Measurements from ENCODE around the gene RAB3C. TPM values are rescaled to one million over a fixed set of nuclear protein-coding genes. Genes with fewer than 3 reads are reported as not detected.

RAB3C gene
- total RNA-seq, 1 donor from 2014 or later = 3.0 TPM

GRCh38 chr5:58857609-58858008 lies 274.7 kb downstream of the RAB3C start:
- no peaks in the 10 kb centered on the region for H3K36me3 ChIP-seq
- no peak for TF ChIP-seq CTCF (IDR thresholded peaks at IDR 0.05)
- intact Hi-C loops (cut with DNase I) = no loop called here
- no peaks in the 10 kb centered on the region for H3K27me3 ChIP-seq
- no peak overlapping the region for H3K27ac ChIP-seq
- no peaks in the 10 kb centered on the region for H3K4me1 ChIP-seq
- H3K4me3 ChIP-seq = no peak overlapping the region
- H3K9me3 ChIP-seq = no peaks in the 10 kb centered on the region
- DNase-seq (ENCODE audit: low spot score in 2 of 2) = no peak

DNA sequence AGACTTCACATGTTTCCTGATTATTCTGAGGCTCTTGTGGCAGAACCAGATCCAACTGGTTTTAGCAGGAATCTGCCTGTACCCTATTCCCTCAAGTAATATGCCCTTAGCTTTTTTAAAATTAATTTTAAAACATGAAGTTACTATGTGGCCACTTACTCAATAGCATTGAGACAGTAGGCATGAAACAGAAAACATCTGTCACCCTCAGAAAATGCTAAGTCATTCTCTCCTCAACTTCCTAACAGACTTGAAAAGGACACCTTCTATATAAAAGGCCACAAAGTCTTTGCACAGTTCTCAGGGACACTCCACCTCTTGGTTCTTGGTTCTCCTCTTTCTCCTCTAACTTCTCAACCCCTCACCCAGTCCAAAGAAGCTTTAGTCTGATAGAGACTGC lies 277.8 kb downstream of the RAB3C start:
- H3K36me3 ChIP-seq = no peaks in the 10 kb centered on the region
- intact Hi-C loops (cut with DNase I) = no loop called here
- H3K9me3 ChIP-seq = no peaks in the 10 kb centered on the region
- DNase-seq (ENCODE audit: low spot score in 2 of 2) = no peak
- H3K27me3 ChIP-seq = no peaks in the 10 kb centered on the region
- H3K27ac ChIP-seq = no peak overlapping the region
- H3K4me1 ChIP-seq = no peaks in the 10 kb centered on the region
- no peak for TF ChIP-seq CTCF (IDR thresholded peaks at IDR 0.05)
- no peak overlapping the region for H3K4me3 ChIP-seq

- DNase-seq (ENCODE audit: low spot score in 2 of 2) = no peak
- H3K9me3 ChIP-seq = no peaks in the 10 kb centered on the region
- intact Hi-C loops (cut with DNase I) = no loop called here
- H3K27me3 ChIP-seq = no peaks in the 10 kb centered on the region
- no peak overlapping the region for H3K27ac ChIP-seq
- H3K4me1 ChIP-seq = no peaks in the 10 kb centered on the region
- no peaks in the 10 kb centered on the region for H3K36me3 ChIP-seq
- no peak overlapping the region for H3K4me3 ChIP-seq
- no peak for TF ChIP-seq CTCF (IDR thresholded peaks at IDR 0.05)
Observed at GRCh38 chr5:58868931-58869330, 286.1 kb downstream of the RAB3C start.

- TF ChIP-seq CTCF (IDR thresholded peaks at IDR 0.05) = peak; percentile 15 to 60 (median 25)
- Histone ChIP-seq H3K4me3 (no peak overlapping the region), H3K27ac (no peak overlapping the region), H3K27me3 (no peaks in the 10 kb centered on the region), H3K4me1 (no peaks in the 10 kb centered on the region), H3K9me3 (no peaks in the 10 kb centered on the region), H3K36me3 (no peaks in the 10 kb centered on the region)
- DNase-seq (ENCODE audit: low spot score in 2 of 2) = no peak
- intact Hi-C loops (cut with DNase I) = no loop called here
Observed at GRCh38 chr5:58871648-58872242, 288.9 kb downstream of the RAB3C start.

GRCh38 chr5:58872670-58873273 lies 289.9 kb downstream of the RAB3C start:
- Histone ChIP-seq H3K9me3 (no peaks in the 10 kb centered on the region), H3K4me3 (no peak overlapping the region), H3K27me3 (no peaks in the 10 kb centered on the region), H3K36me3 (no peaks in the 10 kb centered on the region), H3K27ac (no peak overlapping the region), H3K4me1 (no peaks in the 10 kb centered on the region)
- no peak for TF ChIP-seq CTCF (IDR thresholded peaks at IDR 0.05)
- no peak for DNase-seq (ENCODE audit: low spot score in 2 of 2)
- intact Hi-C loops (cut with DNase I) = no loop called here
